Measurements from ENCODE around the gene CMTM5.
"Not testable (repeated sequence)": the region's sequence is repeated elsewhere in the genome, so short reads cannot be mapped to it uniquely, and the experiment has no call there.

Gene CMTM5

GRCh38 chr14:23377573-23378563 is 1.0 kb downstream of the CMTM5 start:
- in situ Hi-C loops (cut with MboI; ENCODE audit: low sequenced_read_pairs) = no loop called here

- in situ Hi-C loops (cut with MboI; ENCODE audit: low sequenced_read_pairs) = no loop called here
Observed at GRCh38 chr14:23378612-23379220, 1.9 kb downstream of the CMTM5 start.

- in situ Hi-C loops (cut with MboI; ENCODE audit: low sequenced_read_pairs) = no loop called here
Observed at GRCh38 chr14:23379366-23380196, 2.7 kb downstream of the CMTM5 start.

- in situ Hi-C loops (cut with MboI; ENCODE audit: low sequenced_read_pairs) = no loop called here
Observed at GRCh38 chr14:23380197-23380914, 3.5 kb downstream of the CMTM5 start.

GRCh38 chr14:23380976-23381375 is 4.1 kb downstream of the CMTM5 start:
- in situ Hi-C loops (cut with MboI; ENCODE audit: low sequenced_read_pairs) = no loop called here

GRCh38 chr14:23381871-23382270 is 5.0 kb downstream of the CMTM5 start:
- in situ Hi-C loops (cut with MboI; ENCODE audit: low sequenced_read_pairs) = no loop called here

- in situ Hi-C loops (cut with MboI; ENCODE audit: low sequenced_read_pairs) = no loop called here
Observed at GRCh38 chr14:23382276-23382675, 5.4 kb downstream of the CMTM5 start.

- in situ Hi-C loops (cut with MboI; ENCODE audit: low sequenced_read_pairs) = no loop called here
Observed at GRCh38 chr14:23382731-23383440, 6.0 kb downstream of the CMTM5 start.

GRCh38 chr14:23384364-23385080 is 7.7 kb downstream of the CMTM5 start:
- in situ Hi-C loops (cut with MboI; ENCODE audit: low sequenced_read_pairs) = no loop called here

- in situ Hi-C loops (cut with MboI; ENCODE audit: low sequenced_read_pairs) = no loop called here
Observed at GRCh38 chr14:23385244-23385641, 8.4 kb downstream of the CMTM5 start.

GRCh38 chr14:23385642-23386265 is 8.9 kb downstream of the CMTM5 start:
- in situ Hi-C loops (cut with MboI; ENCODE audit: low sequenced_read_pairs) = no loop called here

- in situ Hi-C loops (cut with MboI; ENCODE audit: low sequenced_read_pairs) = not testable (repeated sequence)
Observed at GRCh38 chr14:23386266-23386657, 9.4 kb downstream of the CMTM5 start.

- in situ Hi-C loops (cut with MboI; ENCODE audit: low sequenced_read_pairs) = no loop called here
Observed at GRCh38 chr14:23386999-23387398, 10.2 kb downstream of the CMTM5 start.

GRCh38 chr14:23387916-23388882 is 11.4 kb downstream of the CMTM5 start:
- in situ Hi-C loops (cut with MboI; ENCODE audit: low sequenced_read_pairs) = no loop called here

GRCh38 chr14:23388996-23389395 is 12.2 kb downstream of the CMTM5 start:
- in situ Hi-C loops (cut with MboI; ENCODE audit: low sequenced_read_pairs) = no loop called here

GRCh38 chr14:23389396-23389795 is 12.6 kb downstream of the CMTM5 start:
- in situ Hi-C loops (cut with MboI; ENCODE audit: low sequenced_read_pairs) = no loop called here

GRCh38 chr14:23389871-23390270 is 13.0 kb downstream of the CMTM5 start:
- in situ Hi-C loops (cut with MboI; ENCODE audit: low sequenced_read_pairs) = not testable (repeated sequence)

GRCh38 chr14:23392613-23393012 is 15.8 kb downstream of the CMTM5 start:
- in situ Hi-C loops (cut with MboI; ENCODE audit: low sequenced_read_pairs) = no loop called here

Measured in HL-60/S4 (cell line).